Loucy (cell line): ENCODE measurements around the gene MBLAC2.

Experiments
- CTCF ChIP-seq: fragments of 200-600 bp; sonication (generic); conservative IDR thresholded peaks from 2 replicates; pipeline ENCODE4 v1.5.1; 2014; ENCODE audit warnings: mild to moderate bottlenecking, antibody characterized with exemption, low read length
- EZH2phosphoT487 ChIP-seq: fragments of 200-600 bp; IDR thresholded peaks from 2 replicates; pipeline ENCODE4 v1.6.1; 2018; ENCODE audit warnings: antibody characterized with exemption, mild to moderate bottlenecking, moderate library complexity, borderline replicate concordance

- TF ChIP-seq EZH2phosphoT487 (no peak), CTCF (no peak)
Measured at GRCh38 chr5:90440644-90441043, 33.9 kb downstream of the MBLAC2 start.
